NCI-H446 (cell line): ENCODE data around the gene MIA3.
A peak's percentile ranks its signal among the peaks of the same experiment; 100 is the strongest.
"Not testable (repeated sequence)": the region's sequence is repeated elsewhere in the genome, so short reads cannot be mapped to it uniquely, and the experiment has no call there.

ENCODE experiments used
- DNase-seq, 2 experiments: peaks; one replicate each; lab custom pipeline; 2025; lab: John Stamatoyannopoulos, UW

The MIA3 gene, protein sequence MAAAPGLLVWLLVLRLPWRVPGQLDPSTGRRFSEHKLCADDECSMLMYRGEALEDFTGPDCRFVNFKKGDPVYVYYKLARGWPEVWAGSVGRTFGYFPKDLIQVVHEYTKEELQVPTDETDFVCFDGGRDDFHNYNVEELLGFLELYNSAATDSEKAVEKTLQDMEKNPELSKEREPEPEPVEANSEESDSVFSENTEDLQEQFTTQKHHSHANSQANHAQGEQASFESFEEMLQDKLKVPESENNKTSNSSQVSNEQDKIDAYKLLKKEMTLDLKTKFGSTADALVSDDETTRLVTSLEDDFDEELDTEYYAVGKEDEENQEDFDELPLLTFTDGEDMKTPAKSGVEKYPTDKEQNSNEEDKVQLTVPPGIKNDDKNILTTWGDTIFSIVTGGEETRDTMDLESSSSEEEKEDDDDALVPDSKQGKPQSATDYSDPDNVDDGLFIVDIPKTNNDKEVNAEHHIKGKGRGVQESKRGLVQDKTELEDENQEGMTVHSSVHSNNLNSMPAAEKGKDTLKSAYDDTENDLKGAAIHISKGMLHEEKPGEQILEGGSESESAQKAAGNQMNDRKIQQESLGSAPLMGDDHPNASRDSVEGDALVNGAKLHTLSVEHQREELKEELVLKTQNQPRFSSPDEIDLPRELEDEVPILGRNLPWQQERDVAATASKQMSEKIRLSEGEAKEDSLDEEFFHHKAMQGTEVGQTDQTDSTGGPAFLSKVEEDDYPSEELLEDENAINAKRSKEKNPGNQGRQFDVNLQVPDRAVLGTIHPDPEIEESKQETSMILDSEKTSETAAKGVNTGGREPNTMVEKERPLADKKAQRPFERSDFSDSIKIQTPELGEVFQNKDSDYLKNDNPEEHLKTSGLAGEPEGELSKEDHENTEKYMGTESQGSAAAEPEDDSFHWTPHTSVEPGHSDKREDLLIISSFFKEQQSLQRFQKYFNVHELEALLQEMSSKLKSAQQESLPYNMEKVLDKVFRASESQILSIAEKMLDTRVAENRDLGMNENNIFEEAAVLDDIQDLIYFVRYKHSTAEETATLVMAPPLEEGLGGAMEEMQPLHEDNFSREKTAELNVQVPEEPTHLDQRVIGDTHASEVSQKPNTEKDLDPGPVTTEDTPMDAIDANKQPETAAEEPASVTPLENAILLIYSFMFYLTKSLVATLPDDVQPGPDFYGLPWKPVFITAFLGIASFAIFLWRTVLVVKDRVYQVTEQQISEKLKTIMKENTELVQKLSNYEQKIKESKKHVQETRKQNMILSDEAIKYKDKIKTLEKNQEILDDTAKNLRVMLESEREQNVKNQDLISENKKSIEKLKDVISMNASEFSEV (N-terminal part only)

GRCh38 chr1:222618001-222618879 lies at the start of gene MIA3:
TSS of gene MIA3 (plus strand) at chr1:222618097. CDS start at chr1:222618111, 14 bp downstream.
- peak; percentile 46 to 90 for DNase-seq

GRCh38 chr1:222570837-222571236 lies 47.1 kb upstream of the MIA3 start:
- DNase-seq = no peak

GRCh38 chr1:222579316-222579715 lies 38.6 kb upstream of the MIA3 start:
- DNase-seq = no peak

DNA sequence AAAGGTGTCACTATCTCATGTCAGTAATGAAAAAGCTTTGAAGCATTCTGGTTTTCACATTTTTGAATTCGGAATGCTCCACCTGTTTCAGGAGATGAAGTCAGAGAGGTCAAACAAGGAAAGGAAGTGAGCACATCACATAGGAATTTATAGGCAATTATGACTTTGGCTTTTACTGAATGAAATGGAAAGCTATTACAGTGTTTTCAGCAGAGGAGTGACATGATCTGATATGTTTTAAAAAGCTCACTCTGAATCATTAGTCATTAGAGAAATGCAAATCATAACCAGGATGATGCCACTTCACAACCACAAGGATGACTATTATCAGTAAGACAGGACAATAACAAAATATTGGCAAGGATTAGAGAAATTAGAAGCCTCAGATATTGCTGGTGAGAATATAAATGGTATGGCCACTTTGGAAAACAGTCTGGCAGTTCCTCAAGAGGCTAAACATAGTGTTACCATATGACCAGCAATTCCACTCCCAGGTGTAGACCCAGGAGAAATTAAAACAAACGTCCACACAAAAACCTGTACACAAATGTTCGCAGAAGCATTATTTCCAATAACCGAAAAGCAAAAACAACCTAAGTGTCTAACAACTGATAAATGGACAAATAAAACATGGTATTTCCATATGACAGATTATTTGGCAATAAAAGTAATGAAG lies 35.7 kb upstream of the MIA3 start:
- no peak for DNase-seq

DNA sequence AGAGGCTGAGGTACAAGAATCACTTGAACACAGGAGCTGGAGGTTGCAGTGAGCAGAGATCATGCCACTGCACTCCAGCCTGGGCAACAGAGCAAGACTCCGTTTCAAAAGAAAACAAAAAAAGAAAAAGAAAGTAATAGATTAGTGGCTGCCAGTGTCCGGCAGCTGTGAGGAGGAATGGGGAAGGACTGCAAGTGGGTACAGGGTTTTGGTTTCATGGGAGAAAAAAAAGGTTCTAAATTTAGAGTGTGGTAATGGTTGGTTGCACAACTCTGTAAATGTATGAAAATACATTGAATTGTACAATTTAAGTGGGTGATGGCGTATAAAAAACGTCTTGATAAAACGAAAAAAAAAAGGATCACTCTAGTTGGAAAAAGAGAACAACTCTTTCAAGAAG lies 34.8 kb upstream of the MIA3 start:
- no peak for DNase-seq

DNA sequence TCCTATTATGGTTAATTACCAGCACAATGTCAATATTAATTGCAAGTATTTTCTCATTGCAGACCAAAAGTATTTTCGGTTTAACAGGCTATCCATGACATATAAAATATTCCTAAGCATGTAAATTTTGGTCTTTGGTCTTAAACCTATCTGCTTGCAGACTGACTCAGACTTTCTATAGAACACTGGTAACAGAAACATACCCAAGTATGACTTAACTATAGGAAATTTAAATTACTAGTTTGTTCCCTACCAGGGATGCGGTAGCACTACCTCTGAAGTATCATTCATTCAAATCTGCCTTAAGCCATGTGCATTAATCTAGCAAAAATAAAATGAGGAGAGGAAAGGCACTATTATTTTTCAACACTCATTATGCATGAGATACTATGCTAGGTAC lies 31.1 kb upstream of the MIA3 start:
- DNase-seq = no peak

- DNase-seq = no peak
Measured at GRCh38 chr1:222588135-222588534, 29.8 kb upstream of the MIA3 start.

DNA sequence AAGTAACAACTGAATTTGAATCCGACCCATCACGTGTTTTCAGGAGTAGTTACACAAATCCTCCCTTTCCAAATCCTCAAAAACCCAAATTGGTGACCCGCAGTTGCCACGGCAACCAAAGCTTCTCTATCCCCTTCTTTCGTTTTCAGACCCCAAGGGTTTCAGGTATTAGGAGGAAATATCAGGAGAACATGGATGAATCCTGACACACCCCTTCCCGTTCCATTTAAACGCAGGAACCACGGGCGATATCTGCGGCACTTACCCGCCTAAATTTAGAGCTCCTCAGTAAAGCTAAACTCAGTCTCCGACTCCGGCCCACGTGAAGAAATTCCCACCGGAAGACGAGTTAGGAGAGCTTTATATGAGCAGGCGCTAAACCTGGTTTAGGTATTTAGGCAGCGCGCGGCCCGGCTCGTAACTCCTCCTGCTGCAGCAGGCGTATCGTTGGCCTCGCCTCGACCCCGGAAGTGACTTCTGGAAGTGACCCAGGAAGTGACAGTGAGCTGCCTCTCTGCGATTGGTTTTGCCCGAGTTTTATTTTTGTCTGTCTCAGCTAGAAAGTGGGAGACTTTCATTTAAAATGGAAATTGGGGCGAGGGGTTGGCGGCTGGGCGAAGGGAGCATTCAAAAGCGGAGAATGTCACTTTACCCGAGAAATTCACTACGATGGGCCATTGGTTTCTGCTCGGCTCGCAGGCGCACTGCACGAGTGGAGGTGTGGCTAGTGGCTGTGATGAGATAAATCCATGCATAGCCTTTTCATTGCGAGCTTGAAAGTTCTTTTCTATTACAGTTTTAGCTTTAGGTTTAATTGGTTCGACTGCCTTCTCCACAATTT lies 28.2 kb upstream of the MIA3 start, which contains the start of gene TAF1A:
TAF1A (minus strand) TSS at position 472 of the 841 bp plus-strand sequence.
- peak; percentile 74 to 82 for DNase-seq

- DNase-seq = no peak
Measured at GRCh38 chr1:222592171-222592570, 25.7 kb upstream of the MIA3 start.

DNA sequence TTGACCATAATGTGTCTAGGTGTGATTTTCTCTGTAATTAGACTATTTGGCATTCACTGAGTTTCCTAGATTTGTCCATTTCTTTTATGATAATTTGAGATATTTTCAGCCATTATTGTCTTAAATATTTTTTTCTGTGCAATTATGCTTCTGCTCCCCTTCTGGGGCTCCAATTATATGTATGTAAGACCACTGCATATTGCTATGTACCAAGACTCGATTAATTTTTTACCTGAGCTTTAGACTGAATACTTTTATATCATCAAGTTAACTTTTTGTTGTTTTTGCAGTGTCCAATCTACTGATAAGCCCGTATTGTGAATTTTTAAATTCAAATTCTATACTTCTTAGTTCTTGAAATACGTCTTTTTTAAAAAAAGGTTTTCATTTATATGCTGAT lies 23.1 kb upstream of the MIA3 start:
- DNase-seq = no peak

- no peak for DNase-seq
Measured at GRCh38 chr1:222596696-222597095, 21.2 kb upstream of the MIA3 start.

GRCh38 chr1:222600281-222600680 lies 17.6 kb upstream of the MIA3 start:
- DNase-seq = no peak

DNA sequence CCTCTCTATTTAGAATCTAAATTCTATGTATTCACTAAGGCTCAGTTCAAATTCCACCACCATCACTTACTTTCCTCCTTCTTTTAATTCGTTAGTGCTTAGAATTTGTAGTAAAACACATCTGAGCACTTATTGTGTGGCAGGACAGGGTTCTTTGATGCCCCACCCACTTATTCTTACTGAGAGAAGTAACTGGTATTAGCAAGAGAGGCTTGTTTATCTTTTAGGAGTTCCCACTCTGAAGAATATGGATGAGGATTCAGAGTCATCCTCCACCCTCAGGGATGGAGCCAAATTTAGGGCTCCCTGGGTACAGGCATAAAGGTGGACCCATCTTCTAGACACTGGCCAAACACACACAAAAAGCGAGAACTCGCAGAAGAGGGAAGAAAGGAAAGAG lies 16.6 kb upstream of the MIA3 start:
- no peak for DNase-seq

- no peak for DNase-seq
Measured at GRCh38 chr1:222606757-222607156, 11.1 kb upstream of the MIA3 start.

- not testable (repeated sequence) for DNase-seq
Measured at GRCh38 chr1:222609111-222609510, 8.8 kb upstream of the MIA3 start.

DNA sequence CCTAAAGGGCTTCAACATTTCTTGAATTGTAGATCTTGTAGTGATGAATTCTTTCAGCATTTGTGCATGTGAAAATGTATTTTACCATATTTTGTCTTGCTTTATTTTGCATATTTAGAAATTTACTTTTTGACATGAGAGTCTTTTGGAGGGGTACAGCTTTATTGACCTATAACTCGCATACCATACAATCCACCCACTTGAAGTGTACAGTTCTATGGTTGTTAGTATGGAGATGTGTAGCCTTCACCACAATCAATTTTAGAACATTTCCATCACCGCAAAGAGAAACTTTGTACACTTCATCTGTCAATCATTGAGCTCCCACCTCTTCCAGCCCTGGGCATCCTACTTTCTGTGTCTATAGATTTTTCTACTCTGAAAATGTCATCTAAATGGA lies 7.2 kb upstream of the MIA3 start:
- no peak for DNase-seq

GRCh38 chr1:222613627-222614026 lies 4.3 kb upstream of the MIA3 start:
- no peak for DNase-seq

- no peak for DNase-seq
Measured at GRCh38 chr1:222616525-222616924, 1.4 kb upstream of the MIA3 start.

DNA sequence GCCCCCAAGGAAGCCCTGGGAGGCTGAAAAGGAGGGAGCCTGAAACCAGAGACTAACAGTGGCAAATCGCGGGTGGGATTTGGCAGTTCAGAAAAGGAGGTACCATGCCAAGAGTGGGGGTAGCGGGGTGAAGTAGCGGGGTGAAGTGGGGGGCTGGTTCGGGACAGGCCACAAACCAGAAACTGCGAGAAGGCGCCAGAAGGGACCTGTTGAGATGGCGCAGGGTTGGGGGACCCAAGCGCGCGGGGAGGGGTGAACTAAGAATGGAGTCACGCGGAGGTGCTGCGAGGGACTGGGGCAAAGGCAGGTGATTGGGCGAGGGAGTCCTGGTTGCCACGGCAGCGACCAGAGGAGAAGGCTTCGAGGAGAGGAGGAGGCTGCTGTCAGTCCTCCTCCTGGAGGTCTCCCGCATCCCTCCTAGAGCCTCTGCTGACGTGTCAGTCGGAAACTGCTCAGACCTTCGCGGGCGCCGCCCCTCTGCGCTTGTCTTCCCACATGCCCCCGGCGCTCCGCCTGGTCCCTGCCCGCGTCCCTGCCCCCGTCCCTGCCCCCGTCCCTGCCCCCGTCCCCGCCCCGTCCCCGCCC lies 438 bp upstream of the MIA3 start:
- peak; percentile 92 to 96 for DNase-seq
